PC-3 (cell line): Measurements from ENCODE around the gene MRPL21. TPM values are rescaled to one million over a fixed set of nuclear protein-coding genes. Genes with fewer than 3 reads are reported as not detected.

ENCODE experiments used
- ATAC-seq: fragments of 200-7000 bp; cut with Tn5 transposase; 2 replicates; pipeline ENCODE4 v1.9.1; 2020; ENCODE audit warnings: mild to moderate bottlenecking, moderate library complexity
- BruUV-seq: library from RNA; stranded (reverse); fragments of 400-500 nt; replicated peaks from 2 replicates; lab custom pipeline; 2021; lab: Mats Ljungman, UMichigan
- CTCF ChIA-PET: fragments of 300-600 bp; sonication (Branson Sonifier 250); formaldehyde crosslinking; loops from one replicate; lab custom pipeline; 2022; ENCODE audit warnings: antibody characterized with exemption; lab: Charles Lee
- POLR2A ChIA-PET: fragments of 300-600 bp; sonication (Branson Sonifier 250); formaldehyde crosslinking; loops from one replicate; lab custom pipeline; 2022; ENCODE audit warnings: antibody characterized with exemption; ENCODE audit not compliant: unreplicated experiment; lab: Charles Lee
- DNase-seq: peaks from one replicate; pipeline ENCODE4 v3.0.0-alpha.2; 2015
- H2AFZ ChIP-seq: fragments of 300-600 bp; sonication (generic); 2 replicates; pipeline ENCODE4 v1.6.0; 2016; ENCODE audit warnings: antibody characterized with exemption, low read length
- H3F3A ChIP-seq: fragments of 300-600 bp; sonication (generic); one replicate; pipeline ENCODE4 v1.6.0; 2017; ENCODE audit warnings: antibody characterized with exemption, low read length, control low read depth, mild to moderate bottlenecking; ENCODE audit not compliant: unreplicated experiment
- H3K27ac ChIP-seq: fragments of 300-600 bp; sonication (generic); 2 replicates; pipeline ENCODE4 v1.5.1; 2016; ENCODE audit warnings: mild to moderate bottlenecking, low read length
- H3K27me3 ChIP-seq: fragments of 300-600 bp; sonication (generic); 2 replicates; pipeline ENCODE4 v1.6.1; 2016; ENCODE audit warnings: low read length, mixed read lengths
- H3K36me3 ChIP-seq: fragments of 300-600 bp; sonication (generic); 2 replicates; pipeline ENCODE4 v1.6.1; 2016; ENCODE audit warnings: low read depth, mixed run types, low read length, mixed read lengths
- H3K4me1 ChIP-seq: fragments of 300-600 bp; sonication (generic); 2 replicates; pipeline ENCODE4 v1.5.1; 2016; ENCODE audit warnings: low read length; ENCODE audit not compliant: insufficient read depth
- H3K4me2 ChIP-seq: fragments of 300-600 bp; sonication (generic); 2 replicates; pipeline ENCODE4 v1.6.0; 2016; ENCODE audit warnings: low read length
- H3K4me3 ChIP-seq: fragments of 300-600 bp; sonication (generic); 2 replicates; pipeline ENCODE4 v1.5.1; 2016; ENCODE audit warnings: mild to moderate bottlenecking, low read length, mixed read lengths
- H3K79me2 ChIP-seq: fragments of 300-600 bp; sonication (generic); 2 replicates; pipeline ENCODE4 v1.6.1; 2017; ENCODE audit warnings: low read length, mixed read lengths
- H3K9ac ChIP-seq: fragments of 300-600 bp; sonication (generic); 2 replicates; pipeline ENCODE4 v1.6.0; 2016; ENCODE audit warnings: mild to moderate bottlenecking, low read length
- H3K9me2 ChIP-seq: fragments of 300-600 bp; sonication (generic); replicated peaks from 2 replicates; pipeline ENCODE4 v1.6.1; 2016; ENCODE audit warnings: mixed run types, low read length, mixed read lengths
- H3K9me3 ChIP-seq: fragments of 300-600 bp; sonication (generic); 2 replicates; pipeline ENCODE4 v1.6.1; 2016; ENCODE audit warnings: low read length, mixed read lengths
- H4K20me1 ChIP-seq: fragments of 300-600 bp; sonication (generic); 2 replicates; pipeline ENCODE4 v1.6.1; 2016; ENCODE audit warnings: low read length, mixed read lengths
- EZH2 ChIP-seq: fragments of 300-600 bp; sonication (generic); IDR thresholded peaks from one replicate; pipeline ENCODE4 v1.6.1; 2017; ENCODE audit warnings: antibody characterized with exemption, mild to moderate bottlenecking, low read length; ENCODE audit not compliant: unreplicated experiment
- EZH2phosphoT487 ChIP-seq: fragments of 300-600 bp; sonication (generic); IDR thresholded peaks from 2 replicates; pipeline ENCODE4 v1.6.1; 2018; ENCODE audit warnings: mild to moderate bottlenecking, antibody characterized with exemption, low read length, borderline replicate concordance
- intact Hi-C: fragments of 100-400 bp; cut with micrococcal nuclease; formaldehyde crosslinking; loops from 2 replicates; pipeline ENCODE4 v1.9.0; 2023
- total RNA-seq: library from RNA; depleted of rRNA; stranded (reverse); fragments of >200 nt; gene quantifications from 2 replicates; pipeline ENCODE4 v1.2.3, GENCODE V29; 2014
- TF ChIP-seq, protein P1 (sequence below): fragments of 300-600 bp; sonication (generic); conservative IDR thresholded peaks from 2 replicates; pipeline ENCODE4 v1.5.1; 2017; ENCODE audit warnings: antibody characterized with exemption, low read depth, mild to moderate bottlenecking, low read length

MRPL21 gene
- total RNA-seq, 1 experiment from 2014 or later: 230 TPM

DNA sequence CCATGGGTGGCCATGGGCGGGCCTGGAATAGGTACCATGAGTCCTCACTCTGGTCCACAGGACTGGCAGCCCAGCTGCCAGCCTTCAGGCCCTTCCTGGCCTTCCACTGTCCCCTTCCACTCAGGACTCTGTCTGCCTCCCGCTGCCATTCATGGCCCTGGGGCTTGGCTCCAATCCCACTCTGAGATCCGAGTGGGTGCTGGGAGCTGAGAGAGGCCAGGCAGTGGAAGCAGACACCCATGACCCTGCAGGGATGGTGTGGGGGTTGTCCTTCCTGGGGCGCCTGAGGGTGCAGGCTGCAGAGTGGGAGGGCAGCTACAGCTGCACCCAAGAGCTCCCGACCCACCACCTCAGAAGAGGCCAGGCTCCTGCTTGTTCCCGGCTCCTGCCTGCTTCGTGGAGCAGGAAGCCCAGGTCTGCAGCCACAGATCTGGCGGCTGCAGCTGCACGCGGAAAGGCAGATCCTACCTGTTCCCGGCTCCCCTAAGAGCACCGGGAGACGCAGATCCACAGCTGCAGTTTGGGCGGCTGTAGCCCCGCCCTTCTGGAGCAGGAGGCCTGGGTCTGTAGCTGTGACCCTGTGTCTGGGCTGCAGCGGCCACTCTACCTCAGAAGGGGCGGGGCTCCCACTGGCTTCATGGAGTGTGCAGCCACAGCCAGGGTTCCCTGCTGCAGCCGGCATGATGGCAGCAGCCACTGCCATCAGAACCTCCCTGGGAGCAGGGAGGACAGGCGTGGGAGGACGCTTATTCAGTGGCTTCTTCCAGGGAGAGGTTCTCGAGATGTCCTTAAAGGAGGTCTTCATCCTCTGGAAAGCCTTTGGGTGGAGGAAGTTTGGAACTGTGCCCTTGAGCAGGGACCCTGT, 27.6 kb upstream of the MRPL21 start:
- no peaks in the 10 kb centered on the region for H3K79me2 ChIP-seq
- no TSS peak for BruUV-seq
- ChIA-PET POLR2A (no interaction called here), CTCF (no interaction called here)
- intact Hi-C loops: no loop called here
- no peak overlapping the region for H3K4me2 ChIP-seq
- no peak overlapping the region for H2AFZ ChIP-seq
- H3K9me3 ChIP-seq: no peaks in the 10 kb centered on the region
- no peak overlapping the region for H3K9ac ChIP-seq
- H3K4me3 ChIP-seq: no peak overlapping the region
- no peaks in the 10 kb centered on the region for H4K20me1 ChIP-seq
- peaks cover 38% of the 10 kb centered on the region; the same call in 1 of the 2 replicates for H3K36me3 ChIP-seq
- no peak overlapping the region for H3K27ac ChIP-seq
- DNase-seq (no peak), ATAC-seq (no peak)
- TF ChIP-seq EZH2phosphoT487 (no peak), EZH2 (no peak)
- TF ChIP-seq, protein P1, sequence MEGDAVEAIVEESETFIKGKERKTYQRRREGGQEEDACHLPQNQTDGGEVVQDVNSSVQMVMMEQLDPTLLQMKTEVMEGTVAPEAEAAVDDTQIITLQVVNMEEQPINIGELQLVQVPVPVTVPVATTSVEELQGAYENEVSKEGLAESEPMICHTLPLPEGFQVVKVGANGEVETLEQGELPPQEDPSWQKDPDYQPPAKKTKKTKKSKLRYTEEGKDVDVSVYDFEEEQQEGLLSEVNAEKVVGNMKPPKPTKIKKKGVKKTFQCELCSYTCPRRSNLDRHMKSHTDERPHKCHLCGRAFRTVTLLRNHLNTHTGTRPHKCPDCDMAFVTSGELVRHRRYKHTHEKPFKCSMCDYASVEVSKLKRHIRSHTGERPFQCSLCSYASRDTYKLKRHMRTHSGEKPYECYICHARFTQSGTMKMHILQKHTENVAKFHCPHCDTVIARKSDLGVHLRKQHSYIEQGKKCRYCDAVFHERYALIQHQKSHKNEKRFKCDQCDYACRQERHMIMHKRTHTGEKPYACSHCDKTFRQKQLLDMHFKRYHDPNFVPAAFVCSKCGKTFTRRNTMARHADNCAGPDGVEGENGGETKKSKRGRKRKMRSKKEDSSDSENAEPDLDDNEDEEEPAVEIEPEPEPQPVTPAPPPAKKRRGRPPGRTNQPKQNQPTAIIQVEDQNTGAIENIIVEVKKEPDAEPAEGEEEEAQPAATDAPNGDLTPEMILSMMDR: no peak
- H3K4me1 ChIP-seq: no peaks in the 10 kb centered on the region
- H3K27me3 ChIP-seq: no peaks in the 10 kb centered on the region
- no peaks in the 10 kb centered on the region for H3F3A ChIP-seq
- no peaks in the 10 kb centered on the region for H3K9me2 ChIP-seq

- CTCF ChIA-PET: no interaction called here
- no peaks in the 10 kb centered on the region for H3K79me2 ChIP-seq
- H3K4me1 ChIP-seq: no peaks in the 10 kb centered on the region
- H4K20me1 ChIP-seq: no peaks in the 10 kb centered on the region
- no TSS peak for BruUV-seq
- no peak overlapping the region for H3K27ac ChIP-seq
- peaks cover 11% of the 10 kb centered on the region for H3K9me3 ChIP-seq
- H3K27me3 ChIP-seq: no peaks in the 10 kb centered on the region
- intact Hi-C loops: no loop called here
- POLR2A ChIA-PET: no interaction called here
- H3K9me2 ChIP-seq: no peaks in the 10 kb centered on the region
- no peak overlapping the region for H2AFZ ChIP-seq
- no peaks in the 10 kb centered on the region for H3F3A ChIP-seq
- H3K36me3 ChIP-seq: peaks cover 44% of the 10 kb centered on the region
- TF ChIP-seq EZH2 (no peak), EZH2phosphoT487 (no peak)
- TF ChIP-seq, protein P1: no peak
- H3K4me3 ChIP-seq: no peak overlapping the region
- DNase-seq: no peak
- no peak for ATAC-seq
- no peak overlapping the region for H3K4me2 ChIP-seq
- H3K9ac ChIP-seq: no peak overlapping the region
Observed at GRCh38 chr11:68929706-68930570, 26.3 kb upstream of the MRPL21 start.

DNA sequence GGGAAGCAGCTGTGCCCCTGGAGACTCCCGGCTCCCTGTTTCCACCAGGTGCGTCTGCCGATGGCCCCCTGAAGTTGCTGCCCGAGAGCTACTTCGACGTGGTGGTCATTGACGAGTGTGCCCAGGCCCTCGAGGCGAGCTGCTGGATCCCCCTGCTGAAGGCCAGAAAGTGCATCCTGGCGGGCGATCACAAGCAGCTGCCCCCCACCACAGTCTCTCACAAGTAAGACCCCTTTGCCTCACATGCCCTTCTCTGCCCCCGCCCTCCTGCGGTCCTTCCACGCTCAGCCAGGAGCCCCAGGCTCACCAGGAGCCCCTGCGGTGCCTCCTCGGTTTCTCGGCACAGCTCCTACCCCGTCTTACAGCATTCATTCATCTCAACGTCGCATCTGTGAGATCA, 25.5 kb upstream of the MRPL21 start:
- no peak for TF ChIP-seq EZH2
- no peak for TF ChIP-seq EZH2phosphoT487
- H3K9ac ChIP-seq: no peak overlapping the region
- no peak overlapping the region for H3K4me2 ChIP-seq
- POLR2A ChIA-PET: no interaction called here
- no TSS peak for BruUV-seq
- no peak overlapping the region for H3K27ac ChIP-seq
- H3K9me3 ChIP-seq: peaks cover 15% of the 10 kb centered on the region
- no peaks in the 10 kb centered on the region for H3K9me2 ChIP-seq
- no peaks in the 10 kb centered on the region for H3F3A ChIP-seq
- DNase-seq (no peak), ATAC-seq (no peak)
- H2AFZ ChIP-seq: no peak overlapping the region
- CTCF ChIA-PET: no interaction called here
- H3K4me3 ChIP-seq: no peak overlapping the region
- H3K27me3 ChIP-seq: no peaks in the 10 kb centered on the region
- peaks cover 48% of the 10 kb centered on the region for H3K36me3 ChIP-seq
- no peaks in the 10 kb centered on the region for H3K4me1 ChIP-seq
- H3K79me2 ChIP-seq: no peaks in the 10 kb centered on the region
- no peaks in the 10 kb centered on the region for H4K20me1 ChIP-seq
- intact Hi-C loops: no loop called here
